Measurements from ENCODE around the gene EME1. TPM values are rescaled to one million over a fixed set of nuclear protein-coding genes. Genes with fewer than 3 reads are reported as not detected.

The EME1 gene
- total RNA-seq, 3 donors from 2014 or later = 12.2 to 13.3 (median 12.6) TPM

GRCh38 chr17:50354776-50355175, 18.3 kb upstream of the EME1 start:
- Mint-ChIP-seq H3K4me1 (ENCODE audit: low read depth) (peaks cover 4% of the 10 kb centered on the region), H3K36me3 (ENCODE audit: insufficient read depth) (peaks cover 14% of the 10 kb centered on the region), H3K4me3 (no peak overlapping the region), H3K27me3 (ENCODE audit: low read depth) (no peaks in the 10 kb centered on the region), H3K9me3 (no peaks in the 10 kb centered on the region)
- DNase-seq = no peak
- no peak for ATAC-seq

GRCh38 chr17:50355336-50355700, 17.7 kb upstream of the EME1 start:
- DNase-seq = no peak
- no peaks in the 10 kb centered on the region for H3K9me3 Mint-ChIP-seq
- H3K27me3 Mint-ChIP-seq (ENCODE audit: low read depth) = no peaks in the 10 kb centered on the region
- peaks cover 14% of the 10 kb centered on the region for H3K36me3 Mint-ChIP-seq (ENCODE audit: insufficient read depth)
- no peak overlapping the region for H3K4me3 Mint-ChIP-seq
- no peak for ATAC-seq
- peaks cover 4% of the 10 kb centered on the region for H3K4me1 Mint-ChIP-seq (ENCODE audit: low read depth)

GRCh38 chr17:50355701-50356341, 17.2 kb upstream of the EME1 start:
- Mint-ChIP-seq H3K27me3 (ENCODE audit: low read depth) (no peaks in the 10 kb centered on the region), H3K9me3 (no peaks in the 10 kb centered on the region), H3K4me1 (ENCODE audit: low read depth) (peaks cover 2% of the 10 kb centered on the region), H3K4me3 (no peak overlapping the region), H3K36me3 (ENCODE audit: insufficient read depth) (peaks cover 14% of the 10 kb centered on the region)
- DNase-seq = no peak
- ATAC-seq = no peak

DNA sequence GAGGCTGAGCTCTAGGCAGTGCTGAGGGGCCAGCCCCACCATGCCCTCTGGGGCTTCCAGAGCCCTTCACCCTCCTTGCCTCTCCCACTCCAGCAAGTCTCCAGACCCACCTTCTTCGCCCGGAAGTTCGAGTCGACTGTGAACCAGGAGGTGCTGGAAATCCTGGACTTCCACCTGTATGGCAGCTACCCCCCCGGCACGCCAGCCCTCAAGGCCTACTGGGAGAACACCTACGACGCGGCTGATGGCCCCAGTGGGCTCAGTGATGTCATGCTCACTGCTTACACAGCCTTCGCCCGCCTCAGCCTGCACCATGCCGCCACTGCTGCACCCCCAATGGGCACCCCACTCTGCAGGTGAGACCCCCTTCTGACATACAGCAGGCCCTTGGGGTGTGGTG, 16.6 kb upstream of the EME1 start:
- Mint-ChIP-seq H3K27me3 (ENCODE audit: low read depth) (no peaks in the 10 kb centered on the region), H3K36me3 (ENCODE audit: insufficient read depth) (peaks cover 14% of the 10 kb centered on the region), H3K9me3 (no peaks in the 10 kb centered on the region), H3K4me3 (no peak overlapping the region), H3K4me1 (ENCODE audit: low read depth) (no peaks in the 10 kb centered on the region)
- ATAC-seq (no peak), DNase-seq (no peak)

DNA sequence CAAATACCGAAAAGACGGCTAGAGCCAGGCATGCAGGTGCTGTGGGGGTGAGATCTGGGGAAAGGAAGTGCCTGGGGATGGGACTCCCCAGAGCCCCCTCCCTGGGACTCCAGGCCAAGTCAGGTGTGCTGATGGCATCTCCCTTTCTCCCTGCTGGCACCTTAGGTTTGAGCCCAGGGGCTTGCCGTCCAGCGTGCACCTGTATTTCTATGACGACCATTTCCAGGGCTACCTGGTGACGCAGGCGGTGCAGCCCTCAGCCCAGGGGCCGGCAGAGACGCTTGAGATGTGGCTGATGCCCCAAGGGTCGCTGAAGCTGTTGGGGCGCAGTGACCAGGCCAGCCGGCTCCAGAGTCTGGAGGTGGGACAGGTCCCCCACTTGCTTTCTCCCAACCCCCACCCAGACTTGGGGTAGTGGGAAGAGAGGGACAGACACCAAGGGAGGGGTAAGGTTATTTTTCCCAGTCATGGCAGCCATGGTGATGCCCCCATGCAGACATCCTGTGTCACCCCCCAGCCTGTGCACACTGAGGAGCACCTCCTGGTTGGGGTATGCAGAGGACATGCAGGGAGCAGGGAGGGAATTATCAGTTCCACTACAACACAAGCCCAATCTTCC, 16.0 kb upstream of the EME1 start:
- no peak for DNase-seq
- ATAC-seq = no peak

DNA sequence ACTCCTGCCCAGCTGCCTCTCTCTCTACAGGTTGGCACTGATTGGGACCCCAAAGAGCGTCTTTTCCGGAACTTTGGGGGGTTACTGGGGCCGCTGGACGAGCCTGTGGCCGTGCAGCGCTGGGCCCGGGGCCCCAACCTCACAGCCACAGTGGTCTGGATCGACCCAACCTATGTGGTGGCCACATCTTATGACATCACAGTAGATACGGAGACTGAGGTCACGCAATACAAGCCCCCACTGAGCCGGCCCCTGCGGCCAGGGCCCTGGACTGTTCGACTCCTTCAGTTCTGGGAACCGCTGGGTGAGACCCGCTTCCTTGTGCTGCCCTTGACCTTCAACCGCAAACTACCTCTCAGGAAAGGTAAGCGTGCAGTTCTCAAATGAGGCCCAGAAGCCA, 14.9 kb upstream of the EME1 start:
- H3K4me1 Mint-ChIP-seq (ENCODE audit: low read depth) = peaks cover 9% of the 10 kb centered on the region
- no peaks in the 10 kb centered on the region for H3K9me3 Mint-ChIP-seq
- no peaks in the 10 kb centered on the region for H3K27me3 Mint-ChIP-seq (ENCODE audit: low read depth)
- H3K4me3 Mint-ChIP-seq = no peak overlapping the region
- DNase-seq (no peak), ATAC-seq (no peak)
- peaks cover 6% of the 10 kb centered on the region for H3K36me3 Mint-ChIP-seq (ENCODE audit: insufficient read depth)

More for the DNA sequence above, 16.0 kb upstream of the EME1 start:
- Mint-ChIP-seq H3K27me3 (ENCODE audit: low read depth) (no peaks in the 10 kb centered on the region), H3K4me1 (ENCODE audit: low read depth) (peaks cover 2% of the 10 kb centered on the region), H3K9me3 (no peaks in the 10 kb centered on the region), H3K4me3 (no peak overlapping the region), H3K36me3 (ENCODE audit: insufficient read depth) (peaks cover 11% of the 10 kb centered on the region)

DNA sequence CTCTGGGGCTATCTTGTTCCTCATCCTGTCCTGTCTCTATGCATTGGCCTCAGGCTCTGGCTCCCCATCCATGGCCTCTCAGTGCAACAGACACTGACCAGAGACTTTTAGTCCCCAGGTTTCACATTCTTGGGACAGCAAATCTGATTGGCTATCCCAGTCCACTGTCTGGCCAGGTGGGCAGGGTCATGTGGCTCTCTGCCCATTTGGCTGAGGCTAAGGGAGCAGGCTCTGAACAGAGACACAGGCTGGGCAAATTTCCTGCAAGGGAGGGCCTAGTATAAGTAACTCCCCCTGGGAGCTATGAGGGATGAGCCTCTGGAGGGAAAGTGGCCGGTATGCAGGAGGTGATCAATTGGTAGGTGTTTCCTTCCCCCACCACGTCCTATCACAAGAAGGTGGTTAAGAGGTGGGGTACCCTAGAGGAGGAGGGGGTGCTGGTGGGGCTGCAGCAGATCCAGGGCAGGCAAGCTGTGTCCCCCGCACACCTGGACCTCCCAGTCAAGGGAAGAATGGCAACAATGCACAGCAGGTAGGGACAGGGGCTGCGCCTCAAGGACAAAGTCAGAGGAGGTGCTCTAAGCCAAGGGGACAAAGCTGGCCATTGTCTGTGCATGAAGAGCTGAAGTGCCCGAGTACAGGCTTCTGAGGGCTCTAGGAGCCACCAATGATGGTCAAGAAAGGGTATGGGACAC, 13.9 kb upstream of the EME1 start:
- no peaks in the 10 kb centered on the region for H3K27me3 Mint-ChIP-seq (ENCODE audit: low read depth)
- no peaks in the 10 kb centered on the region for H3K9me3 Mint-ChIP-seq
- no peak for DNase-seq
- no peak overlapping the region for H3K4me3 Mint-ChIP-seq
- H3K36me3 Mint-ChIP-seq (ENCODE audit: insufficient read depth) = peaks cover 5% of the 10 kb centered on the region
- peaks cover 9% of the 10 kb centered on the region for H3K4me1 Mint-ChIP-seq (ENCODE audit: low read depth)
- ATAC-seq = no peak

- ATAC-seq (no peak), DNase-seq (no peak)
- Mint-ChIP-seq H3K4me3 (no peak overlapping the region), H3K9me3 (no peaks in the 10 kb centered on the region), H3K36me3 (ENCODE audit: insufficient read depth) (peaks cover 3% of the 10 kb centered on the region), H3K27me3 (ENCODE audit: low read depth) (no peaks in the 10 kb centered on the region), H3K4me1 (ENCODE audit: low read depth) (peaks cover 9% of the 10 kb centered on the region)
Measured at GRCh38 chr17:50359998-50360461, 13.0 kb upstream of the EME1 start.

GRCh38 chr17:50360486-50361115, 12.4 kb upstream of the EME1 start:
- H3K4me1 Mint-ChIP-seq (ENCODE audit: low read depth) = peaks cover 9% of the 10 kb centered on the region
- H3K4me3 Mint-ChIP-seq = no peak overlapping the region
- peaks cover 2% of the 10 kb centered on the region for H3K36me3 Mint-ChIP-seq (ENCODE audit: insufficient read depth)
- H3K9me3 Mint-ChIP-seq = no peaks in the 10 kb centered on the region
- no peak for ATAC-seq
- H3K27me3 Mint-ChIP-seq (ENCODE audit: low read depth) = no peaks in the 10 kb centered on the region
- DNase-seq = no peak

DNA sequence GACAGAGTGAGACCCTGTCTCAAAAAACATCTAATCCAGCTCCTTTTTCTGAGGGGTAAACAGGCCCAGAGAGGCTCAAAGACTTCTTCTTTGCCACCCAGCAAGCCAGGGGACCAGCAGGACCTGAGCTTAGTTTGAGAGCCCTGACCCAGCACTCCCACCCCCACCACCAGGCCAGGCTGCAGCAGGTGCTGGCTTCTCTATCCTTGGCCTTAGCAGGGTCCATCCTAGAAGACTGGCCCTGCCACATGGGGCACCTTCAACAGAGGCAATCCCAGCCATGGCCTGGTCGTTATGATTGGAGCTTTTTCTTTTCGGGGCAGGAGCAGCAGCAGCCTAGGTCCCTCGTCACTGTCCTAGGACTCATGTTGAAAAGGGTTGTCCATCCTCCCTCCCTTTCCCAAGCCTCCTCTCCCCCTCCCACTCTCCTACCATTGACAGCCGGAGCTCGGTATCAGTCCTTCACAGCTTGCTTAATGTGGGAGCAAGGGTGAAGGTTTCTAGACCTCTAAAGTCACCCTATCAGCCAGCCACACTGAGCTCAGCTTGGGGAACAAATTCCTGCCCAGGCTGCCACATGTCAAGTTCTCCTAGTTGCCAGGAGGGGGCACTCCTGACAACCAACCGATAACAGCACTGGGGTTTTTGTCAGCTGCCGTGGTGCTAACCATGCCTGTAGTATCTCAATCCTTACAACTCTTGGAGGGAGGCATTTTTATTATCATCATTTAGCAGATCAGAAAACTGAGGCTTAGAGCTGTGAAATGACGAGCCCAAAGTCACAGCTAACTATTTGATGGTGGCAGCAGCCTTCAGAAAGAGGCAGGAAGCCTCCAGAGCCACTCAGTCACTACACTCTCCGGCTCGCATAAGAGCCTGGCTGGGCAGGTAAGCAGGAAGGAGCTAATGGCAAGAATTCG, 11.2 kb upstream of the EME1 start:
- DNase-seq (peak; percentile 50), ATAC-seq (peak; percentile 83 to 92)
- peak overlapping the region; percentile 48 for H3K4me3 Mint-ChIP-seq
- H3K9me3 Mint-ChIP-seq = no peaks in the 10 kb centered on the region
- no peaks in the 10 kb centered on the region for H3K27me3 Mint-ChIP-seq (ENCODE audit: low read depth)
- H3K36me3 Mint-ChIP-seq (ENCODE audit: insufficient read depth) = peaks cover 5% of the 10 kb centered on the region
- peaks cover 9% of the 10 kb centered on the region for H3K4me1 Mint-ChIP-seq (ENCODE audit: low read depth)

GRCh38 chr17:50362661-50363060, 10.4 kb upstream of the EME1 start:
- Mint-ChIP-seq H3K27me3 (ENCODE audit: low read depth) (no peaks in the 10 kb centered on the region), H3K4me1 (ENCODE audit: low read depth) (peaks cover 9% of the 10 kb centered on the region), H3K9me3 (no peaks in the 10 kb centered on the region), H3K36me3 (ENCODE audit: insufficient read depth) (peaks cover 8% of the 10 kb centered on the region), H3K4me3 (no peak overlapping the region)
- DNase-seq (no peak), ATAC-seq (no peak)

DNA sequence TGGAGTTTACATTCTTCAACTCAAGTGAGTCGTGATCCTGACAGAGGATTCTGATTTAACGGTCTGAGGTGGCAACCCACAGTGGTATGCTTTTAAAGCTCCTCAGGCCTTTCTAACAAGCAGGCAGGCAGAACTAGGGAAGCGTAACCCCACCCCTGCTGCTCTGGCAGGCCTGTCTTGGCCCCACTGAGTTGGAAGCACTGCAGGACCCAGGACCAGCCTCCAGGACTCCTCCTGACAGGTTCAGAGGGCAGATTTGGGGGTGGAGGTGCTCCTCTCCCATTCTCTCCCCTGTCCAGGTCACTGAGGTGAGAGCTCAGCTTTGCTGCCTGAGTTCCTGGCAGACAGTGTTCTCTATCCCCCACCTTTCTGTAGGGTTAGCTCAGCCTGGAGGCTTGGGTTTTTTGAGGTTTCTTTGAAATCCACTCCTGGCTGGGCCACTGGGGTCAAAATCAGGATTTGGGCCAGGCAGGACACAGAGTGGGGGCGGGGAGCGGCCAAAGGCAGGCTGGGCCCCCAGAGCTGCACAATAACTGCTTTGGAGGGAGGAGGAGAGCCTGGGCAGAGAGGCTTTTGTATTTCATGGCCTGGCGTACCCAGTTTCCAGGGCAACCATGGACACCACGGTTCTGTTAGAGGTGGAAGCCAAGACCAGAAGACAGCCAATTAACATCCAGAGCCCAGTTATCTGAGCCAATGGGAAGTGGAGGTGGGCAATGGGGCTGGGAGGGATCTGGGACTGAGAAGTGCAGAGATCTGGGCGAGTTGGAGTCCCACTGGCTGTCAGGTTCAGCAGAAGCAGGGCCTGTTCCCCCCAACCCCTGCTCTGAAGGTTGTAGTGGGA, 9.6 kb upstream of the EME1 start:
- ATAC-seq (no peak), DNase-seq (no peak)
- Mint-ChIP-seq H3K36me3 (ENCODE audit: insufficient read depth) (peaks cover 14% of the 10 kb centered on the region), H3K27me3 (ENCODE audit: low read depth) (no peaks in the 10 kb centered on the region), H3K4me1 (ENCODE audit: low read depth) (peaks cover 9% of the 10 kb centered on the region), H3K9me3 (no peaks in the 10 kb centered on the region), H3K4me3 (no peak overlapping the region)

DNA sequence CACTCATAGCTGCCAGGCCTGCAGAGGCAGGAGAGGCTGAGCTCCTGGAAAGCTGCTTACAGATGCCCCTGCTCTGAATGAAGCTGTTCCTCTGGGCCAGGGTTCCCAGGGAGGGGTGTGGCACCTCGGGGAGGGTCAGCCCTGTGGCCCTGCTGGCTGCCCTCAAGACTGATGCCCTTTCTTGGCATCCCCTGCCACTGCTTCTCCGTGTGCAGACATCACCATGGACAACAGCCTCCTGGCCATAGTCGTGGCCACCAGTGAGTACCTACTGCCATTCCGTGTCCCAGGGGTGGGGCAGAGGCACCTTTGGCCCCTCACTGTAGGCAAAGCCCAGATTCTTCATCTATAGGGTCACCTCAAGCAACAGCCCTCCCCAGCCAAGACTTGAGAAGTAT, 9.0 kb upstream of the EME1 start:
- Mint-ChIP-seq H3K27me3 (ENCODE audit: low read depth) (no peaks in the 10 kb centered on the region), H3K4me3 (no peak overlapping the region), H3K9me3 (no peaks in the 10 kb centered on the region), H3K4me1 (ENCODE audit: low read depth) (peaks cover 9% of the 10 kb centered on the region), H3K36me3 (ENCODE audit: insufficient read depth) (peaks cover 14% of the 10 kb centered on the region)
- DNase-seq (no peak), ATAC-seq (no peak)
